ENCODE results near the gene RNASE11.
"Not testable (repeated sequence)": the region's sequence is repeated elsewhere in the genome, so short reads cannot be mapped to it uniquely, and the experiment has no call there.

The RNASE11 gene

GRCh38 chr14:20613094-20614037 lies 25.6 kb upstream of the RNASE11 start:
- peak; percentile 99 for DNase-seq

GRCh38 chr14:20612403-20612802 lies 24.6 kb upstream of the RNASE11 start:
- DNase-seq, result no peak

- no peak for DNase-seq
Measured at GRCh38 chr14:20611277-20611676, 23.5 kb upstream of the RNASE11 start.

GRCh38 chr14:20610002-20610765 lies 22.4 kb upstream of the RNASE11 start:
- DNase-seq, result peak; percentile 86

- DNase-seq, result peak; percentile 92
Measured at GRCh38 chr14:20609215-20610001, 21.6 kb upstream of the RNASE11 start.

GRCh38 chr14:20608383-20609110 lies 20.7 kb upstream of the RNASE11 start:
- no peak for DNase-seq

GRCh38 chr14:20607617-20608016 lies 19.8 kb upstream of the RNASE11 start:
- no peak for DNase-seq

GRCh38 chr14:20606902-20607242 lies 19.1 kb upstream of the RNASE11 start:
- no peak for DNase-seq

GRCh38 chr14:20606190-20606901 lies 18.5 kb upstream of the RNASE11 start:
- DNase-seq, result peak; percentile 10

- no peak for DNase-seq
Measured at GRCh38 chr14:20603813-20604690, 16.3 kb upstream of the RNASE11 start.

GRCh38 chr14:20602583-20602982 lies 14.8 kb upstream of the RNASE11 start:
- DNase-seq, result no peak

GRCh38 chr14:20601522-20601921 lies 13.7 kb upstream of the RNASE11 start:
- no peak for DNase-seq

- DNase-seq, result no peak
Measured at GRCh38 chr14:20597108-20597507, 9.3 kb upstream of the RNASE11 start.

- DNase-seq, result not testable (repeated sequence)
Measured at GRCh38 chr14:20595726-20596125, 7.9 kb upstream of the RNASE11 start.

- DNase-seq, result no peak
Measured at GRCh38 chr14:20592574-20592973, 4.8 kb upstream of the RNASE11 start.

- no peak for DNase-seq
Measured at GRCh38 chr14:20591235-20591634, 3.4 kb upstream of the RNASE11 start, which contains the start of gene RNASE12. Gene RNASE12 (minus strand): TSS chr14:20591376. CDS start chr14:20590723, 653 bp downstream.

- no peak for DNase-seq
Measured at GRCh38 chr14:20583908-20584307, 3.9 kb downstream of the RNASE11 start.

- DNase-seq, result no peak
Measured at GRCh38 chr14:20583142-20583541, 4.7 kb downstream of the RNASE11 start.

GRCh38 chr14:20580242-20580641 lies 7.6 kb downstream of the RNASE11 start:
- DNase-seq, result no peak

- DNase-seq, result no peak
Measured at GRCh38 chr14:20578784-20579502, 8.9 kb downstream of the RNASE11 start.
